Fibroblast of lung (primary cell): ENCODE measurements around the gene ROBO2. TPM values are rescaled to one million over a fixed set of nuclear protein-coding genes. Genes with fewer than 3 reads are reported as not detected.

Source experiments
- DNase-seq, 2 donors: peaks; one replicate each; pipeline versions ENCODE4 v3.0.0 to v3.0.0-alpha.2; 2010; ENCODE audit warnings: low read depth in 2 of 2
- H2AFZ ChIP-seq: 2 replicates; pipeline ENCODE4 v1.5.1; 2012; ENCODE audit warnings: low read length, control low read depth, inconsistent platforms
- H3K27ac ChIP-seq: 2 replicates; pipeline ENCODE4 v1.5.1; 2011; ENCODE audit warnings: low read length, control low read depth; ENCODE audit not compliant: insufficient read depth
- H3K27me3 ChIP-seq: 2 replicates; pipeline ENCODE4 v1.5.1; 2011; ENCODE audit warnings: mild to moderate bottlenecking, low read length; ENCODE audit not compliant: control insufficient read depth, insufficient read depth
- H3K36me3 ChIP-seq: 2 replicates; pipeline ENCODE4 v1.5.1; 2011; ENCODE audit warnings: low read length; ENCODE audit not compliant: control insufficient read depth, insufficient read depth
- H3K4me1 ChIP-seq: 2 replicates; pipeline ENCODE4 v1.5.1; 2011; ENCODE audit warnings: low read length; ENCODE audit not compliant: control insufficient read depth, insufficient read depth; ENCODE audit errors: extremely low read depth
- H3K4me2 ChIP-seq: 2 replicates; pipeline ENCODE4 v1.5.1; 2011; ENCODE audit warnings: low read length, control low read depth; ENCODE audit not compliant: insufficient read depth; ENCODE audit errors: extremely low read depth
- H3K4me3 ChIP-seq, 4 experiments: fragments of 200-600 bp in 1 of 4; sonication (generic) in 1 of 4; replicated peaks in 1 of 4; 2 replicates each; pipeline ENCODE4 v1.5.1; 2011 to 2016; ENCODE audit warnings: low read length in 4 of 4, low read depth in 3 of 4, mild to moderate bottlenecking in 3 of 4, control low read depth in 2 of 4, inconsistent platforms in 1 of 4, mixed read lengths in 1 of 4; ENCODE audit not compliant: insufficient read depth in 1 of 4; ENCODE audit errors: control extremely low read depth in 1 of 4
- H3K79me2 ChIP-seq: 2 replicates; pipeline ENCODE4 v1.5.1; 2012; ENCODE audit warnings: mild to moderate bottlenecking, low read length, inconsistent platforms; ENCODE audit not compliant: control insufficient read depth, insufficient read depth
- H3K9ac ChIP-seq: 2 replicates; pipeline ENCODE4 v1.5.1; 2011; ENCODE audit warnings: mild to moderate bottlenecking, low read length, control low read depth; ENCODE audit not compliant: insufficient read depth
- H3K9me3 ChIP-seq: 2 replicates; pipeline ENCODE4 v1.5.1; 2012; ENCODE audit warnings: low read depth, low read length; ENCODE audit not compliant: control insufficient read depth, insufficient read depth
- H4K20me1 ChIP-seq: 2 replicates; pipeline ENCODE4 v1.5.1; 2011; ENCODE audit warnings: low read length; ENCODE audit not compliant: control insufficient read depth, insufficient read depth; ENCODE audit errors: extremely low read depth
- CTCF ChIP-seq, 2 donors: IDR thresholded peaks in 1 of 2; conservative IDR thresholded peaks in 1 of 2; 1 replicate in 1 of 2; 2 replicates in 1 of 2; pipeline ENCODE4 v1.5.1; 2011 to 2012; ENCODE audit warnings: low read length in 2 of 2, control low read depth in 1 of 2, inconsistent platforms in 1 of 2, low read depth in 1 of 2, mild to moderate bottlenecking in 1 of 2
- EZH2 ChIP-seq: IDR thresholded peaks from 2 replicates; pipeline ENCODE4 v1.5.1; 2012; ENCODE audit warnings: low read length, control low read depth, mild to moderate bottlenecking; ENCODE audit errors: missing control alignments
- polyA plus RNA-seq, 2 donors: library from polyadenylated mRNA; depleted of rRNA in 1 of 2; stranded (reverse) in 1 of 2; unstranded in 1 of 2; fragments of >200 nt; gene quantifications; 2 replicates each; pipeline ENCODE4 v1.2.1, GENCODE V29; 2011 to 2012; ENCODE audit warnings: missing spikeins in 1 of 2
- total RNA-seq: library from RNA; depleted of rRNA; stranded (reverse); fragments of >200 nt; gene quantifications from 2 replicates; pipeline ENCODE4 v1.2.1, GENCODE V29; 2014

The ROBO2 gene
- total and polyA plus RNA-seq, 2 donors (not counting 1 experiment from before 2014, with no cell fraction given) = 0.83 to 1.5 TPM

- no peak overlapping the region for H3K4me2 ChIP-seq
- H4K20me1 ChIP-seq = no peaks in the 10 kb centered on the region
- H3K9me3 ChIP-seq = no peaks in the 10 kb centered on the region
- no peak overlapping the region for H2AFZ ChIP-seq
- no peak overlapping the region for H3K9ac ChIP-seq
- H3K27me3 ChIP-seq = no peaks in the 10 kb centered on the region
- H3K4me1 ChIP-seq = no peaks in the 10 kb centered on the region
- no peak overlapping the region for H3K27ac ChIP-seq
- TF ChIP-seq CTCF (conservative IDR thresholded peaks at IDR 0.05 in 1 of 2, IDR thresholded peaks at IDR 0.05 in 1 of 2; ENCODE audit: low read depth in 1 of 2, low read length in 2 of 2) (no peak), EZH2 (no peak)
- no peak for DNase-seq
- H3K79me2 ChIP-seq = no peaks in the 10 kb centered on the region
- no peak overlapping the region for H3K4me3 ChIP-seq
- H3K36me3 ChIP-seq = no peaks in the 10 kb centered on the region
Measured at GRCh38 chr3:77605865-77606264, 566.0 kb downstream of the ROBO2 start.

- Histone ChIP-seq H3K27me3 (no peaks in the 10 kb centered on the region), H2AFZ (no peak overlapping the region), H3K4me2 (no peak overlapping the region), H3K9me3 (no peaks in the 10 kb centered on the region), H3K4me1 (no peaks in the 10 kb centered on the region), H3K4me3 (no peak overlapping the region), H3K9ac (no peak overlapping the region), H3K27ac (no peak overlapping the region), H3K36me3 (no peaks in the 10 kb centered on the region), H3K79me2 (no peaks in the 10 kb centered on the region), H4K20me1 (no peaks in the 10 kb centered on the region)
- DNase-seq = no peak
- TF ChIP-seq EZH2 = no peak
- no peak for TF ChIP-seq CTCF (conservative IDR thresholded peaks at IDR 0.05 in 1 of 2, IDR thresholded peaks at IDR 0.05 in 1 of 2; ENCODE audit: low read depth in 1 of 2, low read length in 2 of 2)
Measured at GRCh38 chr3:77606372-77606771, 566.5 kb downstream of the ROBO2 start.

- H3K9me3 ChIP-seq = no peaks in the 10 kb centered on the region
- TF ChIP-seq EZH2 = no peak
- H3K79me2 ChIP-seq = no peaks in the 10 kb centered on the region
- no peak overlapping the region for H3K4me3 ChIP-seq
- no peaks in the 10 kb centered on the region for H4K20me1 ChIP-seq
- H3K27me3 ChIP-seq = no peaks in the 10 kb centered on the region
- no peak overlapping the region for H2AFZ ChIP-seq
- DNase-seq = no peak
- H3K27ac ChIP-seq = no peak overlapping the region
- no peak overlapping the region for H3K4me2 ChIP-seq
- H3K4me1 ChIP-seq = no peaks in the 10 kb centered on the region
- no peak overlapping the region for H3K9ac ChIP-seq
- H3K36me3 ChIP-seq = no peaks in the 10 kb centered on the region
Measured at GRCh38 chr3:77618686-77619085, 578.8 kb downstream of the ROBO2 start.
